Lower lobe of right lung (tissue), 2 donors: ENCODE measurements around the gene MTCH1. TPM values are rescaled to one million over a fixed set of nuclear protein-coding genes. Genes with fewer than 3 reads are reported as not detected.

Experiments
- ATAC-seq, 2 donors: fragments of 200-7000 bp; cut with Tn5 transposase; one replicate each; pipeline ENCODE4 v1.9.1; 2020 to 2022; ENCODE audit warnings: mild to moderate bottlenecking in 2 of 2, moderate library complexity in 2 of 2
- DNase-seq: peaks from one replicate; pipeline ENCODE4 v3.0.0-alpha.2; 2020
- H3K27ac ChIP-seq: fragments of 200-600 bp; one replicate; pipeline ENCODE4 v1.8.0; 2022
- H3K27me3 ChIP-seq: fragments of 200-600 bp; one replicate; pipeline ENCODE4 v1.8.0; 2022; ENCODE audit warnings: low read depth
- H3K36me3 ChIP-seq: fragments of 200-600 bp; one replicate; pipeline ENCODE4 v1.8.0; 2022; ENCODE audit warnings: mild to moderate bottlenecking
- H3K4me1 ChIP-seq: fragments of 200-600 bp; one replicate; pipeline ENCODE4 v1.8.0; 2022
- H3K4me3 ChIP-seq: fragments of 200-600 bp; one replicate; pipeline ENCODE4 v1.8.0; 2022; ENCODE audit warnings: mild to moderate bottlenecking
- H3K9me3 ChIP-seq: fragments of 200-600 bp; one replicate; pipeline ENCODE4 v1.8.0; 2022
- CTCF ChIP-seq: fragments of 200-600 bp; IDR thresholded peaks from one replicate; pipeline ENCODE4 v1.8.0; 2022; ENCODE audit warnings: antibody characterized with exemption, mild to moderate bottlenecking
- intact Hi-C: fragments of 100-400 bp; cut with DNase I; formaldehyde crosslinking; loops from one replicate; pipeline ENCODE4 v1.11.0; 2022
- total RNA-seq: library from RNA; stranded (reverse); fragmentation: NEBNext Ultra II Directional; extraction: Animal tissue kit (Norgen Biotek cat#: 25700); gene quantifications from one replicate; pipeline ENCODE4 v1.2.1, GENCODE V29; 2021
- donor health status: DM: no; HTN: yes; CAD: no; lungs with severe emphysema.

MTCH1 gene
- total RNA-seq, 1 donor from 2014 or later = 194 TPM

GRCh38 chr6:36925809-36926208 is 60.2 kb downstream of the MTCH1 start:
- DNase-seq (no peak), ATAC-seq (no peak)
- no peak for TF ChIP-seq CTCF
- H3K27me3 ChIP-seq = no peaks in the 10 kb centered on the region
- H3K27ac ChIP-seq = no peak overlapping the region
- intact Hi-C loops = no loop called here
- peaks cover 22% of the 10 kb centered on the region for H3K4me1 ChIP-seq
- peaks cover 47% of the 10 kb centered on the region for H3K36me3 ChIP-seq
- H3K9me3 ChIP-seq = no peaks in the 10 kb centered on the region
- H3K4me3 ChIP-seq = no peak overlapping the region

- peaks cover 56% of the 10 kb centered on the region for H3K36me3 ChIP-seq
- TF ChIP-seq CTCF = no peak
- peaks cover 31% of the 10 kb centered on the region for H3K4me1 ChIP-seq
- intact Hi-C loops = no loop called here
- H3K9me3 ChIP-seq = no peaks in the 10 kb centered on the region
- ATAC-seq (no peak), DNase-seq (no peak)
- no peak overlapping the region for H3K4me3 ChIP-seq
- no peaks in the 10 kb centered on the region for H3K27me3 ChIP-seq
- no peak overlapping the region for H3K27ac ChIP-seq
Measured at GRCh38 chr6:36924778-36925374, 61.1 kb downstream of the MTCH1 start.

GRCh38 chr6:36924131-36924530 is 61.9 kb downstream of the MTCH1 start:
- DNase-seq = no peak
- no peak for ATAC-seq
- H3K27ac ChIP-seq = no peak overlapping the region

GRCh38 chr6:36920546-36920945 is 65.5 kb downstream of the MTCH1 start:
- intact Hi-C loops = no loop called here
- peak overlapping the region; percentile 8 for H3K27ac ChIP-seq

More at GRCh38 chr6:36924131-36924530, 61.9 kb downstream of the MTCH1 start:
- intact Hi-C loops = no loop called here
- TF ChIP-seq CTCF = no peak
- Histone ChIP-seq H3K4me1 (peaks cover 39% of the 10 kb centered on the region), H3K4me3 (no peak overlapping the region), H3K36me3 (peaks cover 63% of the 10 kb centered on the region), H3K27me3 (no peaks in the 10 kb centered on the region), H3K9me3 (no peaks in the 10 kb centered on the region)

GRCh38 chr6:36920049-36920448 is 65.9 kb downstream of the MTCH1 start:
- H3K4me1 ChIP-seq = peaks cover 66% of the 10 kb centered on the region
- peak overlapping the region; percentile 8 for H3K27ac ChIP-seq
- no peak for DNase-seq
- ATAC-seq = peak in 1 of 2 donors; percentile 49
- TF ChIP-seq CTCF = no peak
- H3K4me3 ChIP-seq = no peak overlapping the region
- no peaks in the 10 kb centered on the region for H3K9me3 ChIP-seq
- intact Hi-C loops = no loop called here
- no peaks in the 10 kb centered on the region for H3K27me3 ChIP-seq
- H3K36me3 ChIP-seq = peaks cover 91% of the 10 kb centered on the region

More at GRCh38 chr6:36920546-36920945, 65.5 kb downstream of the MTCH1 start:
- Histone ChIP-seq H3K27me3 (no peaks in the 10 kb centered on the region), H3K9me3 (no peaks in the 10 kb centered on the region), H3K36me3 (peaks cover 91% of the 10 kb centered on the region), H3K4me3 (no peak overlapping the region), H3K4me1 (peaks cover 62% of the 10 kb centered on the region)
- DNase-seq = no peak
- no peak for TF ChIP-seq CTCF
- peak in 1 of 2 donors; percentile 40 for ATAC-seq

Other genes with a start within 250 kb of the MTCH1 start
- 2.4 TPM for gene CPNE5, start 146.8 kb downstream of the MTCH1 start, total RNA-seq
- gene PPIL1, start 111.4 kb downstream of the MTCH1 start, total RNA-seq = 14.4 TPM
- 54.7 TPM for gene C6orf89, start 100.2 kb downstream of the MTCH1 start, total RNA-seq
- 11.9 TPM for gene PI16, start 31.5 kb downstream of the MTCH1 start, total RNA-seq
- 103 TPM for gene FGD2, start 19.5 kb upstream of the MTCH1 start, total RNA-seq
- 56.8 TPM for gene PIM1, start 184.0 kb upstream of the MTCH1 start, total RNA-seq